Ramos (cell line): ENCODE results near the gene FGF5.

Source experiments
- in situ Hi-C: fragments of 300-500 bp; cut with MboI; formaldehyde crosslinking; loops from one replicate; pipeline ENCODE4 v1.14.3; 2022; ENCODE audit warnings: low sequenced_read_pairs; ENCODE audit not compliant: unreplicated experiment

The FGF5 gene

DNA sequence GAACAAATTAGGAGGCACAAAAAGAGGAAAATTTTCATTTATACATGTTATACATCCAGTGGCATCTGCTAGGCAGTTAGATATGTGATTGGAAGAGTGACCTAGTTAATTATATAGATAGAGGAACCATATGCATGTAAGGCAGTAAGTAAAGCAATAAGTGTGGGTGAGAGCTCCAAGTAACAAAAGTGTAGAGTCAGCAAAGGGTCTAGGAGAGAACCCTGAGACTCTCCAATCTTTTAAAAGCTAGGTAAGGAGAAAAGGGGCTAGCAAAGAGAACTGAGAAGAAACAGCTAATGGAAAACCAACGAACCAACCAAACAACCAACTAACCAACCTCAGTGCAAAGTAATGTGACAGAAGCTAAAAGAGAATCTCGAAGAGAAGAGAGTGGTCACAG is 65.2 kb downstream of the FGF5 start:
- in situ Hi-C loops, result no loop called here

DNA sequence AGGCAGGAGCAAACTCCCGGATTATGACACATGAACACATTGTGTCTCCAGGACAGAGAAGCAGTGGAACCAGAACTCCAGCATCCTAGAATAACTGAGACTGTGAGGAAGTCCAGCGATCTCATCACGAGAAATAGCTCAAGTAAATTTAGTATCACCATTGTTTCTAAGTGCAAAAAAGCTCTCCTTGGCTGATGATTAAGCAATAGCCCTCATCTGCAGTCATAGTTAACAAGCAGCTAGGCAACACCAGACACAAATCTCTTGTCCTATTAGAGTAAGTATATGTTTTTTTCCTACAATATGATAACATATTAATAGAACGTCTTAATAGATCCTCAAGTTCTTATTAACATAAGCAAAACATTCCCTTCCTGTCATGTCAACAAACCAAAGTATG is 66.7 kb downstream of the FGF5 start:
- in situ Hi-C loops, result no loop called here

DNA sequence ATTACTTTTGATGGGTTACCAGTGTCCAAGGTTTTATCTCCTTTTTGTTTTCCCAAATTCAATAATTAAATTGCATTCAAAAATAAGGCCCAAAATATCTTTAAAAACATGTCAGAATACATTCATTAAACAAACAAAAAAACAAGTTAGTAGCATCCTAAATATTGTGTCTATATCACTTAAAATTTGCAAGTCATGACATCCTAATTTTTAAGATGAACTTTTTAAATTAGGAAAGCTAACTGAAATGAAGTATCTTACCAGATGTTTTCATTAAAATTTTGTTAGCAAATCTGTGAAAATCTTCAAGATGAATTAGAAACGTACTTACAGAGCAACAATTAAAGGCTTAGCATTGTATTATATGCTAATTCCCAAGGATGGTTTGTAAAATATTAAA is 68.1 kb downstream of the FGF5 start:
- in situ Hi-C loops, result no loop called here

DNA sequence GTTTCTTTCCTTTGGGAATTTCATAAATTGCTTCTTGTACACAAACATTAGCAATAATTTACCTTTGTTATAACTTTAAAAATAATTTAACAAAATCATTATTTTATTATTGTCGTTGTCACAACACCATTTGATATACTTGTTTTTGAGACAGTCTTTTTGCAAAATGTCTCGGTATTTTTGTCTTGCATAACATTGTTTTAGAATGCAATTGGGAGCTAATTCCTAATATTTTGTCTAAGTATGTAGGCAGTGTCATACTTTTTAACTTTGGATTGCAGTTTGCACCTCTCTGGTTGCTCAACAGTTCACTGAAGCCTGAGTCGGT is 68.7 kb downstream of the FGF5 start:
- in situ Hi-C loops, result no loop called here

DNA sequence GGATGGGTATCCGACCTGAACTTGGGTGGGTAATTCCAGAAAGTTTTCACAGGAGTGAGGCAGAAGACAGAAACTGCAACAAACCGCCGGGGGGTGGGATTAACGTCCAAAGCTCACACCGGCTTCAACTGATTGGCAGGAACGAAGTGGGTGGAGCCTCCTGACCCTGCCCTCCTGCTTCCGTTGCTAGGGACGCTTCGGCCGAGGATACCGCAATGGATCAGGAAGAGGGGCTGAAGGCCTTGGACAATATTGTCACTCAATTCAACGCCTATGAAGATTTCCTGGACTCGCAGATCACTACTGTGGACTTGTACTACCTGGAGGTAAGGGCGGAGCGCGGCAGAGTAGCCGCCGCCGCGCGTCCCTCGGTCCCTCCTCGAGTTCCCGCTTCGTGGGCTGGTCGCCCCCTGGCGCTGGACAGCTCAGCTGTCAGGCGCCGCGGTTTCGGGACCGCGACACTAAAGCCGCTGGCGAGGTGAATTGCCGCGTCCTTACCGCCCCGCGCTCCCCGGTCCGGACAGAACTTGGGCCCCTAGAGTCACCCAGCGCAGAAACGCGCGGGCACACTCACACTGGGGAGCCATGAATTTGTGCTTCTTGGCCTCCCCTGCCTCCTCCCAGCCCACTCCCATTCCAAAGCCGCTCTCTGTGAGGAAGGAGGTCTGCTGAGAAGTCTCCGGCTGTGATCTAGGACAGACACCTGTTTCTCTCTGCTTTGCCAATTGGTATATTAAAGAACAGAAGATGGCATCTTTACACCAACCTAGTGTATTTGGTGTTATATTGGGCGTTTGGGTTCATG is 69.3 kb downstream of the FGF5 start, which contains the start of gene CFAP299:
TSS of gene CFAP299 (plus strand) at position 177 of the 805 bp plus-strand sequence.
- in situ Hi-C loops, result no loop called here

DNA sequence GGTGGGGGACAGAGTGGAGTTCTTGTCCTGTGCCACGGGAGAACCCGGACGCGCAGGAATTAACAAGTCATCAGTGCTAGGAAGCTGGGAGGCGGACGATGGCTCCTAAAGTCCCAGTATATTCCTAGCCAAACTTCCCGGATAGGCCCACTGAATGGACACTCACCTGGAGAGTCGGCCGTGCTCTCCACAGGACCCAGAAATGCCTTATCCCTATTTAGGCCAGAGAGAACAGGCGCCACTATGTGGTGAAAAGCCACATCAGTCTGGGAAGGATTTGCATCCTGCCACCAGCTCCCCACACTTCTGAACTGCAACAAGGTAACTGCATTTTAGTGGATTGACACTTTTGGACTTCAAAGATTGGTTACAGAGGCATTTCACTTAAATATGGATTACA is 70.1 kb downstream of the FGF5 start:
- in situ Hi-C loops, result no loop called here

DNA sequence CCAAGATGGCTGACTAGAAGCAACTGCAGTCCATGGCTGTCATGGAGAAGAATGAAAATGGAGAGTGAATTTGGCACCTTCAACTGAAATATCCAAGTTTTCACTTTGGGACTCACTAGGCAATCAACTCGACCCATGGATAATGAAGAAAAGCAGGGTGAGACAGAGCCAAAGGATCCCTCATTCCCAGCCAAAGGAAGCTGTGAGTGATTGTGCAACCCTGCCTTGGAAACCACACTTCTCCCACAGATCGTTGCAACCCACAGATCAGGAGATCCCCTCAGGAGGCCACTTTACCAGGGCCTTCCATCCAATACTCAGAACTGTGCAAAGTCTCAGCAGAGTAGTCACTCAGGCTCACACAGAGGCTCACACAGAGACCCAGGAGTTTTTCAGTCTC is 73.6 kb downstream of the FGF5 start:
- in situ Hi-C loops, result no loop called here
